GM21423 (cell line): ENCODE results near the gene HINT3.
"Not testable (repeated sequence)": the region's sequence is repeated elsewhere in the genome, so short reads cannot be mapped to it uniquely, and the experiment has no call there.

Experiments used
- ATAC-seq: cut with Tn5 transposase; IDR thresholded peaks from one replicate; pipeline ENCODE4 v1.9.1; 2021; ENCODE audit warnings: mild to moderate bottlenecking, moderate library complexity; ENCODE audit not compliant: unreplicated experiment

The HINT3 gene

GRCh38 chr6:125939026-125939425, 17.5 kb upstream of the HINT3 start:
- no peak for ATAC-seq

- no peak for ATAC-seq
Measured at GRCh38 chr6:125939791-125940190, 16.8 kb upstream of the HINT3 start.

- no peak for ATAC-seq
Measured at GRCh38 chr6:125940247-125941041, 16.1 kb upstream of the HINT3 start.

GRCh38 chr6:125942672-125943527, 13.7 kb upstream of the HINT3 start:
- ATAC-seq, result no peak

GRCh38 chr6:125943528-125944433, 12.8 kb upstream of the HINT3 start:
- ATAC-seq, result no peak

GRCh38 chr6:125944434-125944816, 12.1 kb upstream of the HINT3 start:
- ATAC-seq, result no peak

- ATAC-seq, result no peak
Measured at GRCh38 chr6:125944896-125945295, 11.7 kb upstream of the HINT3 start.

GRCh38 chr6:125945378-125946141, 11.0 kb upstream of the HINT3 start:
- ATAC-seq, result no peak

- ATAC-seq, result no peak
Measured at GRCh38 chr6:125947615-125948014, 9.0 kb upstream of the HINT3 start.

- no peak for ATAC-seq
Measured at GRCh38 chr6:125948455-125948854, 8.1 kb upstream of the HINT3 start.

- ATAC-seq, result no peak
Measured at GRCh38 chr6:125949069-125949468, 7.5 kb upstream of the HINT3 start.

- ATAC-seq, result no peak
Measured at GRCh38 chr6:125950293-125950692, 6.3 kb upstream of the HINT3 start.

GRCh38 chr6:125950716-125951115, 5.9 kb upstream of the HINT3 start:
- not testable (repeated sequence) for ATAC-seq

GRCh38 chr6:125951323-125951722, 5.2 kb upstream of the HINT3 start:
- ATAC-seq, result no peak

- no peak for ATAC-seq
Measured at GRCh38 chr6:125952764-125953501, 3.6 kb upstream of the HINT3 start.

- ATAC-seq, result no peak
Measured at GRCh38 chr6:125953502-125953875, 3.1 kb upstream of the HINT3 start.

GRCh38 chr6:125954735-125955339, 1.7 kb upstream of the HINT3 start:
- no peak for ATAC-seq

- no peak for ATAC-seq
Measured at GRCh38 chr6:125955973-125956372, 597 bp upstream of the HINT3 start.

GRCh38 chr6:125957391-125957693, 772 bp downstream of the HINT3 start:
- ATAC-seq, result no peak
